Measurements from ENCODE around the gene HCCS.
"Not testable (repeated sequence)": the region's sequence is repeated elsewhere in the genome, so short reads cannot be mapped to it uniquely, and the experiment has no call there.

HCCS gene

DNA sequence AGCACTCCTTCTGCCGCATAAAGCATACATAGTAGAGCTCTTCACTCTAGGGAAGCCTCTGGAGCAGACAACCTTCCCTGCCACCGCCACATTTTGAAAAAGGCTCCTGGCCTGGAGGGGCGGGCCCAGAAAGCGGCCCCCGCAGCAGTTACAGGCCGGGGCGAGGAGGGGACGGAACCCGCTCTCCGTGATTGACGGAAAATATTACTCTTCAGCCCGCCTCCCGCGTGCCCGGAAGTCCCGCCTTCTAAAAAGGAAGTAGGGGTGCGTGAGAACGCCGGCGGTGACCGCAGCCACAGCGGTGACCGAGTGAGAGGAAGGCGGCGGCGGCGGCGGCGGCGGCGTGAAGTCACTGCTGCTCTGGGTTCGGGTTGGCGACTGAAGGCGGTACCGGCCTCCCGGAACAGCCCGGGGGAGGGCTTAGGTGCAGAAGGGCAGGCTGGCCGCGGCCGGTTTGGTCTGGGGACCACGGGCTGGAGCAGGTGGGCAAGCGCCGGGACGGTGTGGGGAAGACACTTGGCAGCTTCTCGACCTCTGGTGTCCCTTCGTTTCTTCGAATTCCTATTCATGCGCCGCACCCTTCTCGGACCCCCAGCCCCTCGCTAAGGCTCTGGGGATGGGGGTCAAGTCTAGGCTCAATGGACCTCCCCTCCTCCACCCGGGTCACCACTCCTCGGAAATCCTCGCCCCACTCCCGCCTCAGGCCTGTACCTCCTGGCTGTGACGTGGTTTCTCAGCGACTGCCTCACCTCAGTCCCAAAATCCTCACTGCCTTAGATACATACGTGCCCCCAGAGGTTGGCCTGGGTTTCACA lies at the start of gene HCCS:
HCCS (plus strand) TSS at position 296 of the 815 bp plus-strand sequence. CDS start 729 bp downstream, outside the sequence.
- peak; percentile 74 for DNase-seq (ENCODE audit: low read depth)

DNA sequence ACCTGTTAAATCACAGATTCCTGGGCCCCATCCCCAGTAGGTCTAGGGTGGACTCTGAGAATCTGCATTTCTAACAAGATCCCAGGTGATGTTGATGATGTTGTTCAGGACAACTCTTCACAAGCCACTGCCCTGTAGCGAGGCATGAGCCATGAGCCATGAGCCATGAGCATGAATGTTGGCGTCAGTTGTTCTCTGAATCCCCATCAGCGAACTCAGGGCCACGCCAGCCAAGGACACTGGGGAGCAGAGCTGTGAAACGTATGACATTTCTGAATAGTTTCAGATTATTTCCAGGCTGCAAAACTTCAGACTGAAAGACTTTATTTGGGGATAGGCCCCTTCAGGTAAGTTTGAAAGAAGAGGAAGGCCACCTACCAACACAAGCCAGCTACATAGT lies 46.9 kb upstream of the HCCS start:
- DNase-seq (ENCODE audit: low read depth): no peak

DNA sequence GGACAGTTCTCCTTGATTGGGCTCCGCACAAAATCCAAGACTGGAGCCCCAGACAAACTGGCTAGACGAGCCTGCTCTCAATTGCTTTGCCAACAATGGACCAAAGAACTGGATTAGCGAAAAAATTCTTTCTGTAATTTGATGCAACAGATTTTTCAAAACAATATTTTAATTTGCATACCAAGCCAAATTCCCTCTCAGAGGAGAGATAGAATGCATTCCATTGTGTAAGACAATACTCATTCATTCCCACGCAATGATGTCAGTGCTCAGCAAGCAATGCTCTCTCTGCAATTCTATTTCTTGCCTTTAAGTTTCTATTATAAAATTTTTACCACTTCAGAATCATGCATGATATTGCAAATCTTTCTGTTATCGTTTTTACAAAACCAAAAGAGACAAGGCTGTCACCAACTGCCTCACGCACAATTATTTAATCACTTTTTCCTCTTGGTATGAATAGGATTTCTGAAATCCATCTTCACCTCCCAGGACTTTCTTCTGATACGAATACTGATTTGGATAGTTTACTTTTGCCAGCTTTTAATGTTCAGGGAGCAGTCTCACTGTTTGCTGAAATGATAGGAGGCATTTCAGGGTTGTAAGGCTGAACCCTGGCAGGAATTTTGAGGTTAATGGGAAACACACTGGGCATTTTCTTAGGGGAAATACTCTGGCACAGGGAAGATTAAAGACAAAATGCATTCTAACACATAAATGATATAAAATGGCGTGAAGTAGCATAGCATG lies 46.1 kb upstream of the HCCS start:
- DNase-seq (ENCODE audit: low read depth): no peak

DNA sequence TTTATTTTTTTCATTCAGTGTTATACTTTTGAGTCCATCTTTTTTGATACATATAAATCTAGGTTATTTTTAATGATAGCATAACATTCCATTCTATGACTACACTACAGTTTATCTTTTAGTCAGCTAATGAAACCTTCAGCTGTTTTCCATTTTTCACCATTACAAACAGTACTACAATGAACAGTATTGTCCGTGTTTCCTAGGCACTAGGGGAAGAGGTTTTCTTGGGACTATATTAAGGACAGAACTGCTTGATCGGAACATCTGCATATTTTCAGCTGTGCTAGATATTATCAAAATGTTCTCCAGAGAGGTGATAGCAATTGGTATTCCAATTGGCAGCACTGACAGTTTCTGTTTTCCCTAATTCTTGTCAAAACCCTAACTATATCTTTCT lies 44.3 kb upstream of the HCCS start:
- no peak for DNase-seq (ENCODE audit: low read depth)

DNA sequence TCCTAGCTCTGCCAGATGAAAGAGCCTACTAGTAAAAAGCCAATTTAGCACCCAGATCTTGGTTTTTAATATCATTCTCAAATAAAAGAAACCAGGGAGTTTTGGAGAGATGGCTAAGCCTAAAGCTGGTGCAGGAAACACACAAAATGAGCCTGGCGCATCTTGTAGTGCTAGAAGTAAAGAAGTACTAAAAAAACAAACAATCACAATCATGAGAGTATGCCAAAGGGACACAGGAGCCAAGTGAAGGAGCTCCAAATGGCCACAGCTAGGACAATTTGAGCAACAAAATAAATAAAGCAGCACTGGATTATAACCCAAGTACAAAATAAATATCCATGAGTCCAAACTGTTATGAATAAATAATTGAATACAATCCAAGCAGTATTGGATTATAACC lies 37.8 kb upstream of the HCCS start:
- DNase-seq (ENCODE audit: low read depth): no peak

DNA sequence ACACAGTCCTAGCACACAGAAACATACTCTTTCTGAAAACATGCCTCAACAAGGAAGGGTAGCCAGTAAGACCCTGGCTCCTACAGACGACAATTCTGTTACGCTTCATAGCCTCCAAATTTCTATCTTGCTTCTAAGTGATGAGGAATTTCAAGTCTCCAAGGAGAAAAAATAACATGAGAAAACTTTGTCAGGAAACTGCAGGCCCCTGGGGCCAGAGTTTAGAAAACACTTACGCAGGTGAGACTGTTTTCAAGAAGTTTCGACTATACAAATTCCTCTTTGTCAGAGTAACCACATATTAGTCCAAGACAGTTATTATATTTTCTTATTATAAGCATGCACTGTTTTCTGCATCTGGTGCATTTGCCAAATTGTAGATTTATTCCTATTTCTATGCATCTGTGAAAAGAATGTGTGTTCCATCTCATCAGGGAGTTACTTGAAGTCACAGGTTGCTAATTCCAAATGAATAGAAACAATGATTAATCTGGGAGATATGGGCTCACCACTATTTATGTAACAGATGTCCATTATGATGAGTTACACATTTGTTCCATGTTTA lies 30.3 kb upstream of the HCCS start:
- no peak for DNase-seq (ENCODE audit: low read depth)

DNA sequence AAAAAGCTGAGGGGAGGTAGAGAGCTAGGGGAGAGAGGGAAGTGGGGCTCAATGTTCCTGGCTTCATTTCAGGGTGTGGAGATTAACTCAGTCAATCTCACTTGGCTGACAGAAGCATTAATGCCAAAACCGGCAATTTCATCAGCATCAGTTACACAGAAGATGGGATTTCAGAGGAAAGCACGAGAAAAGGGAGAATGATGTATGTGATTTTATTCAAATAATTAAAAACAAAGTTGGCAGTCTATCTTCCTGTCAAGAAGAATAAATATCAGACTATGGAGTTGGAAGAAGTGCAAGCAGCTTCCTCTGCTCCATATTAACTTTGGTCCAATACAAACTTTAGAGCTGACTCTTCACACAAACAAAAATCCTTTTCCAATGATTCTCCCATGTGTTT lies 29.6 kb upstream of the HCCS start:
- no peak for DNase-seq (ENCODE audit: low read depth)

DNA sequence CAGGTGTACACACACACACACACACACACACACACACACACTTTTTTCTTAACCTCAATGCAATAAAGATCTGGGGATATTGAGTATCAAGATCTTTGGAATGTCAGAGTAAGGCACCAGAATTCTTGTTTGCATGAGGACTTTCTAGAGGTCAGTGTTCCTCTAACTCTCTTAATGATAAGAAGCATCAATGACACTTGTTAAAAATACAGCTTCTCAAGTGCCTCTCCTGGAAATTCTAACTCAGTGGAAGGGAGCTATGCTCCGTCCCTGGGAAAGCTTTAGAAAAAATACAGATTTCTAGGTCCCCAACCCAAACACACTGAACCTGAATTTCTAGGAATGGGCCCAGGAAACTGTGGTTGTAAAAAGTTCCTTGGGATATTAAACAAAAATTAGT lies 25.8 kb upstream of the HCCS start:
- no peak for DNase-seq (ENCODE audit: low read depth)

DNA sequence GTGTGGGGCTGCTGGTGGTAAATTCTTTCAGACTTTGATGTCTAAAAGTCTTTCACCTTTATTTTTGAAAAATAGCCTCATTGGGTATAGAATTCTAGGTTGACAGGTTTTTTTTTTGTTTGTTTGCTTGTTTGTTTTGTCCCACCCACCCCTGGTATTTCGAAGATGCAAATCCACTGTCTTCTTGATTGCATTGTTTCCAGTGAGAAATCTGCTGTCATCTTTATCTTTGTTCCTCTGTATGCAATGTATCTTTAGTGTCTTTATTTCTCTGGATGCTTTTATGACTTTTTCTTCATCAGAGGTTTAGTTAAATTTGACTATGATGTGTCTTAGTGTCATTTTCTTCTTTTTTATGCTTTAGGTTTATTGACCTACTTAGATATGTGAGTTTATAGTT lies 21.3 kb upstream of the HCCS start:
- DNase-seq (ENCODE audit: low read depth): no peak

DNA sequence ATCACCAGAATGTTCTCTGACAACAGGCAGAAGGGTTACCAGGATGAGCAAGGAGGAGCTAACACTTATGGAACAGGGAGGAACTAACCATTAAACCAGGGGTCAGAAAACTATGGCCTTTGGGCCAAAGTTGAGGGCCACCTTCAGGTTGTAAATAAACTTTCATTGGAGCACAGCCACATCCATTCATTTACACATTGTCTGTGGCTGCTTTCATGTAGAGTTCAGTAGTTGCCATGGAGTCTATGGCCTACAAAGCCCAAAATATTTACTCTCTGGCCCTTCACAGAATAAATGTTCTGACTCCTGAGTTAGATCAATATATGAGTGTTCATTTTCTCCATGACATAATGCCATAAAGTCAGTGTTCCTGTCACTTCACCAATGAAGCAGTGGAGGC lies 13.2 kb upstream of the HCCS start:
- DNase-seq (ENCODE audit: low read depth): no peak

DNA sequence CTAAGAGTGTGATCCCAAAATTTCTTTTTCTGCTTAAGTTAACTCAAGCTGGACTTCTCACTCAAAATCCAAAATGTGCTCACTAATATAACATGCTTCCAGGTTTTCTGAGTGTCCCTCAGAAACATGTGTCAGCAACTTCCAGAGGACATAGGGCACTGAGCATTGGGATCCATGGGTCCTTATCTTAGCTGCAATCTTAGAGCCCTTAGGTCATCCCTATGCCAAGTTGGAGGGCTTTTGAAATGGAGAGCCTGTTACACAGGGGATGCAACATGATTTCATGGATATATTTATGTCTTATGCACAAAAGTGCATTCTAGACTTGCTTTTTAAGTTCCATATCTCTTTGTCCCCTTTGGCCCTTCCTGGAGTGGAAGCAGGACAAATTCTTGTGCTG lies 11.7 kb upstream of the HCCS start:
- no peak for DNase-seq (ENCODE audit: low read depth)

DNA sequence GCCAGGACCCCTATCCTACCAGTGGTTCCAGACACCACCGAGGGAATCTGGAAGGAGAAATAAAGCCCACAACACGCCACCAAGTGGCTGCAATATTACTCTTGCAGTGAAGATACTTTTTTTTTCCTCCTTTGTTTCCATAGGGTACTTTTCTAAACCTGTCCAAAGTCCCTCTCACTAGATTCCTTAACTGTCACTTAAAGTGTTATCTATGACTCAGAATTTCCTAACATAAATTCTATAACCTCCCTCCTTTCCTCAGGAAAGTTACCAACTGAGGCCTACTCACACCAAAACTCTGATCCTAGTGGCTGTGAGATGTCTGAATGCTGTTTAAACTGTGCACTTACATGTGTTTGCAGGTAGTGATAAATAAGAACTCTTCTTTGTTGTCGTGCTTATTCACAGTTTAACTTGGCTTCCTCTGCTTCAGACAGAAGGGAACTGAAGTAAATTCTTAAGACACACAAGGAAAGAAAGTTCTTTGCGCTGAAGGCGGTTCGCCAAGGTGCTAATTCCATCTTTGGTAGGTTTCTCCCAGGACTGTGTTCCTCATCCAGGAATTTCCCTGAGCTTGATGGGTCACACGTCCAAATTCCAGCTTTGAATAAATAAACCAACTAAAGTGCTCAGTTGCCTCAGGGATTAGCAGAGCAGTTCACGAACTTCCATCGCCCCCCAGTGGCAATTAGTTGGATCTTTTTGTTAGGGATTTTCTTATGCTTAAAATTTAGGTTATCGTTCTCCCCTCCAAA lies 10.7 kb upstream of the HCCS start:
- DNase-seq (ENCODE audit: low read depth): no peak

DNA sequence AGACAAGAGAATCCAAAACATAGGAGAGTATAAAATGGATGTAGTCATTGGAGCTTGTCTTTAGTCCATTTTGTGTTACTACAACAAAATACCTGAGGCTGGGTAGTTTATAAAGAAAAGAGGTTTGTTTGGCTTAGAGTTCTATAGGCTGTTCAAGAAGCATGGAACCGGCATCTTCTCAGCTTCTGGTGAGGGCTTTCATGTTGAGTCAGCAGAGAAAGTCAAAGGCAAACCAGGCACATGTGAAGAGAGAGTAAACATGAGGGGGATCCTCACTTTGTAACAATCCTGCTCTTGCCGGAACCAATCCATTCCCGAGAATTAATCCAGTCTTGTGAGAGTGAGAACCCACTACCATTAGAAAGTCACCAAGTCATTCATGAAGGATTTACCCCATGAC lies 8.1 kb upstream of the HCCS start:
- no peak for DNase-seq (ENCODE audit: low read depth)

DNA sequence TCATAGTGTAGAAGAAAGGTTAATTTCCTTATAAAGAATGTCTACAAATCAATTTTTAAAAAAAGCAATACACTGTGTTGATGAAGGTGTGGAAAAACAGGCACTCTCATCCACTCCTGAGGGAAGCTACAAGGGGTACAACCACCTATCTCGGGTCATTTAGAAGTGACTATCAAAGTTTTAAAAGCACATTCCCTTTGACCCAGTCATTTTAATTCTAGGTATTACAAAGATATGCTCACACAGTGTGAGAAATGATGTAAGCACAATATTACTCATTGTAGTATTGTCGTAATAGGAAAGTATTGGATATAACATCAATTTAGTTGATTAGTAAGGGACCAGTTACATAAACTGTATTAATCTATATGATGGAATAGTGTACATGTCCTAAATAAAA lies 7.4 kb upstream of the HCCS start:
- DNase-seq (ENCODE audit: low read depth): no peak

DNA sequence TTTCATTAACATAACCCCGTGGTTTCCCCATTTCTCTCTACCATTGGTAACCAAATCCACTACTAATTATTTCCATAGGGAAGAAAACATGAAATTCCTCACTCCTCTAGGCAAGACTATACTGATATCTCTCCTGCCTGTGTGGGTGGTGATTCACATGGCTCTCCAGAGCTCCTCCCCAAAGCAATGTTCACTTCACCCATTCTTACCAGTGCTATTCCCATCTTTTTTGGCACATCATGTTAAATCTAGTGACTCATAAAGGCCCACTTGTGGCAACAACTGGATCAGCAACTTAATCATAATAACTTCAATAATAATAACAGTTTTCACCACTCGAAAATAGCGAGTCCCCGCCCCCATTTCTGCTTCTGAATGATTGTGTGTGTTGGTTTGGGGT lies 6.1 kb upstream of the HCCS start:
- no peak for DNase-seq (ENCODE audit: low read depth)

DNA sequence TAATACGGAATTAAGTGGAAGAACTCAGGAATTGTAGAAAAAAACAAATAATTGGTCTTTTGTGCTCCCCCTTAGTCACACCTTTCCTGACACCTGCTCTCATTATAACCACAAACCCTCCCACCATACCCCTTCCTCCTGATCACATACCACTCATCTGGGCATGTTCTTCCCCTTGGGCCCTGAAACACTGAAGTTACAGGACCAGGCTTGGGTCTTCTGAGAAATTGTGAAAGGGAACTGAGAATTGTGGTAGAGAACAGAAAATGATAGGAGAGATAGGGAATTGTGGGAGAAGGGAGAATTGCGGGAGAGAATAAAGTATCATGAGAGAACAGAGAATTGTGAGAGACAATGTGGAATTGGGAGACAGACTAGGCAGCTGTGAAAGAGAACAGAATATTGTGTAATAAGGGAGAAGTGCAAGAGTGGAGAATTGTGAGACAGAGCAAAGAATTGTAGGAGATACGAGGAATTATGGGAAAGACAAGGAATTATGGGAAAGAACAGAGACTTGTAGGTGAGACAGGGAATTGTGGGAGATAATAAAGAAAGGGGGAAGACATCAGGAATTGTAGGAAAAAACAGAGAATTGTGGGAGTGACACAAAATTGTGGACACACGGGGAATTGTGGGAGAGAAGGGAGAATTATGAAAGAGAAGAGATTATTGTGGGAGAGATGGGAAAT lies 2.7 kb upstream of the HCCS start:
- DNase-seq (ENCODE audit: low read depth): no peak

DNA sequence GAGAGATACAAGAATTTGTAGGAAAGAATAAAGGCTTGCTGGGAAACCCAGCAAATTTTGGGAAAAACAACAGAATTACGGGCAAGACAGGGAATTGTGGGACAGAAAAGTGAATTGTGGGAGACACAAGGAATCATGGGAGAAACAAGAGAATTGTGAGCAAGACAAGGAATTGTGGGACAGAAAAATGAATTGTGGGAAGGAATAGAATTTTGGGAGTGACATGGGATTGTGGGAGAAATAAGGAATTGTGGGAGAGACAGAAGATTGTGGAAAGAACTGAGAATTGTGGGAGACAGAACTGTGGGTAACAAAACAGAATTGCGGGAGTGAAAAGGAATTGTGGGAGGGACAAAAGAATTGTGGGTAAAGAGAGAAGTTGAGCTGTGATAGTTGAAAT lies 1.2 kb upstream of the HCCS start:
- DNase-seq (ENCODE audit: low read depth): no peak

DNA sequence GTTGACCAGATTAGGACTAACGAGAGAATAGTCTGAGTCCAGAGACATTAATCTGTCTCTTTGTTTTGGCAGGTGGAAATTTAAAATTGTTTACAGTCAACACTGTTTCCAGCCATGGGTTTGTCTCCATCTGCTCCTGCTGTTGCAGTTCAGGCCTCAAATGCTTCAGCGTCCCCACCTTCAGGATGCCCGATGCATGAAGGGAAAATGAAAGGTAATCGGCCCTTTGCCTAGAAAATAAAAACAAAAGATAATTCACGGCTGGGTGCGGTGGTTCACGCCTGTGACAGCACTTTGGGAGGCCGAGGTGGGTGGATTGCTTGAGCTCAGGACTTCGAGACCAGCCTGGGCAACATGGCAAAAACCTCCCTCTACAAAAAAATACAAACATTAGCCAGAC lies 815 bp downstream of the HCCS start:
- DNase-seq (ENCODE audit: low read depth): no peak

DNA sequence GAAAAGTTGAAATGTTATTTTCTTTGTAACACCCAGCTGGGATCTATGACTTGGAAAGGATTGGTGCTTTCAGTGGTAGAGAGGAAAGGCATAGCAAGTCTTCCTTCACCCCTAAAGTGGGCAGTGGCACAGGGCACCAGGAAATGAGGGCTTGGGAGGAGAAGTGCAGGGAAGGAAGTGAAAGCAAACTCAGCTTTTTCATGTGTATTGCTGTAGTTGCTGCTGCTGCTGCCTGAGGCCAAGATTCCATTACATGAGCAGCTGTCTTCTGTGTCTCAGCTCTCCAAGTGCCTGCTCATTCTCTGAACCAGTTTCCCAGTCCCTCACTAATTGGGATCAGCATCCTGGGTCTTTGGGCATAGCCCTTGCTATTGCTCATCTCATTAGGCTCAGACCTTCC lies 2.6 kb downstream of the HCCS start:
- DNase-seq (ENCODE audit: low read depth): no peak

DNA sequence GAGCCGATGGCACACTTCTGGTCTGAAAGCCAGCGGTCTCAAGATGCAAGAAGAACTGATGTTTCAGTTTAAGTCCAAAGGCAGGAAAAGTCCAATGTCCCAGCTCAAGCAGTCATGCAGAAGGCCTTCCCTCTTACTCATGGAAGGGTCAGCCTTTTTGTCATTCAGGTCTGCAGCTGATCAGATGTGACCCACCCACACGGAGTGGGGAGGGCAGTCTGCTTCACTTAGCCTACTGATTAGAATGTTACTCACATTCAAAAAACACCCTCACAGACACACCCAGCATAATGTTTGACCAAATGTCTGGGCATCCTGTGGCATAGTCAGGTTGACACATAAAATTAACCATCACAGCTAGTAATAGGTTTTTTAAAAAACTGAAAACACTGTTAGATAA lies 6.6 kb downstream of the HCCS start:
- no peak for DNase-seq (ENCODE audit: low read depth)

DNA sequence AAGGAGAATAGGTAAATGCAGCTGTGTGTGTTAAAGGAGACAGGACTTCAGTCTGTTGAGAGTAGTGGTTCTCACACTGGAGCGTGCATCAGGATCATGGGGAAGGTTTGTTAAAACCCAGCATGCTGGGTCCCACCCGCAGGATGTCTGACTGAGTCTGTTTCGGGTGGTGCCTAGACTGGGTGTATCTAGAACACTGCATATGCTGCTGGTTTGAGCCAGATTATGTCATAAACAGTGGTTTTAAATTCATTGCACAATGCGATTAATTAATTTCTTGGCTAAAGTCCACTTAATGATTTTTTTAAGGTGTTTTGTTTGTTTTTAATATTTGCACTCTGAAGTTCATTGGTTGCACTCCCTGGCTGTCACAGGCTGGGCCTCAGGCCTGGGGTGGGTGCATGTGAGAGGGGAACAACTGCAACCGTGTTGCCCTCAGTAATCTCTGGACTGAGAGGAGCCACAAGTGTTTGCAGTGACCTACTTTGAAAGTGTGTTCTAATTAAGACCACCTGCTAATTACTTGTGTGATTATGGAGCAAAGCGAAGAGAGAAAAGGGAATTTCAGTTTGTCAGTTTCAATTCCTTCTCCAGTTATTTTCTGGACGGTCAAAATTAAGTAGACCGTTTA lies 8.3 kb downstream of the HCCS start:
- no peak for DNase-seq (ENCODE audit: low read depth)

DNA sequence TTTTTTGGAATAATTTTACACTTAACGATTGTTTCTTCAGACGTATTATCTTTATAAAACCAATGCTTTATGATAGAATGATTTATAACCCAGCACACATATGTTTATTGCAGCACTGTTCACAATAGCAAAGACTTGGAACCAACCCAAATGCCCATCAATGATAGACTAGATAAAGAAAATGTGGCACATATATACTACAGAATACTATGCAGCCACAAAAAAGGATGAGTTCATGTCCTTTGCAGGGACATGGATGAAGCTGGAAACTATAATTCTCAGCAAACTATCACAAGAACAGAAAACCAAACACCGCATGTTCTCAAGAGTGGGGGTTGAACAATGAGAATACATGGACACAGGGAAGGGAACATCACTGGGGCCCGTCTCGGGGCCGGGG lies 12.0 kb downstream of the HCCS start:
- not testable (repeated sequence) for DNase-seq (ENCODE audit: low read depth)
